ENCODE results near the gene ZNF605.

ZNF605 gene

GRCh38 chr12:132904718-132905328, 51.3 kb downstream of the ZNF605 start:
- no peak overlapping the region for H3K4me3 Mint-ChIP-seq
- no peak overlapping the region for H3K27ac Mint-ChIP-seq
- peak; percentile 69 for DNase-seq
- TF ChIP-seq, protein P1, sequence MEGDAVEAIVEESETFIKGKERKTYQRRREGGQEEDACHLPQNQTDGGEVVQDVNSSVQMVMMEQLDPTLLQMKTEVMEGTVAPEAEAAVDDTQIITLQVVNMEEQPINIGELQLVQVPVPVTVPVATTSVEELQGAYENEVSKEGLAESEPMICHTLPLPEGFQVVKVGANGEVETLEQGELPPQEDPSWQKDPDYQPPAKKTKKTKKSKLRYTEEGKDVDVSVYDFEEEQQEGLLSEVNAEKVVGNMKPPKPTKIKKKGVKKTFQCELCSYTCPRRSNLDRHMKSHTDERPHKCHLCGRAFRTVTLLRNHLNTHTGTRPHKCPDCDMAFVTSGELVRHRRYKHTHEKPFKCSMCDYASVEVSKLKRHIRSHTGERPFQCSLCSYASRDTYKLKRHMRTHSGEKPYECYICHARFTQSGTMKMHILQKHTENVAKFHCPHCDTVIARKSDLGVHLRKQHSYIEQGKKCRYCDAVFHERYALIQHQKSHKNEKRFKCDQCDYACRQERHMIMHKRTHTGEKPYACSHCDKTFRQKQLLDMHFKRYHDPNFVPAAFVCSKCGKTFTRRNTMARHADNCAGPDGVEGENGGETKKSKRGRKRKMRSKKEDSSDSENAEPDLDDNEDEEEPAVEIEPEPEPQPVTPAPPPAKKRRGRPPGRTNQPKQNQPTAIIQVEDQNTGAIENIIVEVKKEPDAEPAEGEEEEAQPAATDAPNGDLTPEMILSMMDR (IDR thresholded peaks at IDR 0.05) = peak; percentile 53
- peaks cover 42% of the 10 kb centered on the region for H3K27me3 Mint-ChIP-seq (ENCODE audit: low read depth, poor library complexity)
- H3K36me3 Mint-ChIP-seq (ENCODE audit: low read depth) = peaks cover 4% of the 10 kb centered on the region
- H3K9me3 Mint-ChIP-seq = peaks cover 83% of the 10 kb centered on the region
- H3K4me1 Mint-ChIP-seq = no peaks in the 10 kb centered on the region

GRCh38 chr12:132899033-132899432, 57.1 kb downstream of the ZNF605 start:
- H3K4me3 Mint-ChIP-seq = no peak overlapping the region
- H3K4me1 Mint-ChIP-seq = no peaks in the 10 kb centered on the region
- H3K36me3 Mint-ChIP-seq (ENCODE audit: low read depth) = peaks cover 4% of the 10 kb centered on the region
- DNase-seq = no peak
- H3K27me3 Mint-ChIP-seq (ENCODE audit: low read depth, poor library complexity) = no peaks in the 10 kb centered on the region
- no peak overlapping the region for H3K27ac Mint-ChIP-seq
- peaks cover 40% of the 10 kb centered on the region for H3K9me3 Mint-ChIP-seq
- TF ChIP-seq, protein P1 (IDR thresholded peaks at IDR 0.05) = no peak

DNA sequence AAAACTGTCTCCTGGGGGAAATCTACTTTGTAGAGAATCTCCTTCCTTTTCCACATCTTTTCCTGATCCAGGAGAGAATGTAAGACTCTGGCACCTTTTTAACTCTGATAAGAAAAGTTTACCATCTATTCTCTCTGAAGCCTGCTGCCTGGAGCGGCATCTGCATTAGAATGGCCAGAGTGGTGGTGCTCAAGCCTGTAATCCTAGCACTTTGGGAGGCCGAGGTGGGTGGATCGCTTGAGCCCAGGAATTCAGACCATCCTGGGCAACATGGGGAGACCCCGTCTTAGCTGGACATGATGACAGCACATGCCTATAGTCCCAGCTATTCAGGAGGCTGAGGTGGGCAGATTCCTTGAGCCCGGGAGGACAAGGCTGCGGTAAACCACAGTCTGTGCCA, 67.3 kb downstream of the ZNF605 start:
- peaks cover 51% of the 10 kb centered on the region for H3K36me3 Mint-ChIP-seq (ENCODE audit: low read depth)
- H3K4me3 Mint-ChIP-seq = peak overlapping the region; percentile 96
- TF ChIP-seq, protein P1 (IDR thresholded peaks at IDR 0.05) = no peak
- H3K27me3 Mint-ChIP-seq (ENCODE audit: low read depth, poor library complexity) = peaks cover 12% of the 10 kb centered on the region
- peaks cover 71% of the 10 kb centered on the region for H3K9me3 Mint-ChIP-seq
- peaks cover 6% of the 10 kb centered on the region for H3K4me1 Mint-ChIP-seq
- no peak overlapping the region for H3K27ac Mint-ChIP-seq
- no peak for DNase-seq

DNA sequence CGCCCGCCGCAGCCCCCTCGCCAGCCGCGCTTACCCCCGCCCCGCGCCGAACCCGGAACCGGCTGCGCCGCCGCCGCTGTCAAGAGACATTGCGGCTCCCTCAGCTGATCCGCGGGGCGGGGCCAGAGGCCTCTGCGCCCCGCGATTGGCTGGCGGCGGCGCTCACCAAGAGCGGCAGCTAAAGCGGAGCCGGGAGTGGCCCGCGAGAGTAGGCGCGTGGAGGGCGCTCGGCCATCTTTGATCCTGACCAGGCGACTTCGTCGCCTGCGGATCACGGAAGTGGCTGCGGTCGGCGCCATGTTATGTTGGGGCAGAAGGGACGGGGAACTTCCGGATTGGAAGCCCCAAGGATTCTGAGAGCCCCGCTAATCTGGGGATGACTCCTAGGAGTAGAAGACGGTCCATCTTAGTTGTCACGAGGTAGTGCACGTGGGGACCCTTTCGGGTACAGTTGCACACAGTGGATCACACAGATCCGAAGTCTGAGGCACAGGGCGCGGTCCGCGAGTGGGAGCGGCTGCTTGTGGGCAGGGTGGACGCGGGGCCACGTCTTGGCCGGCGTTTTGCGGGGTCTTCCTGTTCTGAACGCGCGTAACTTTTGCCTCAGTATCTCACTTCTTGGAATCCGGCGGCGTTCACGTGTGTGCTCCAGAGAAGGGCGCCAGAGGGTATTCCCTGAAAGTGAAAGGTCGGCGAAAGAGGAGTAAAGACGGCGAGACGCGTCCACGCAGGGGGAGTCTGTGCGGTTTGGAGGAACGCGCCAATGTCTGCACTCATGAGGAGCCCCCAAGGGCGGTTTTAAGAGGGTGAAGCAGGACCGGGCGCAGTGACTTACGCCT, 68.4 kb downstream of the ZNF605 start, which contains the start of gene CHFR:
Gene CHFR, minus strand, starts transcription at position 93 of the 839 bp plus-strand sequence. CDS start 277 bp downstream, outside the sequence.
- H3K27ac Mint-ChIP-seq = peak within 1 kb of the TSS; percentile 97
- TF ChIP-seq, protein P1 (IDR thresholded peaks at IDR 0.05) = no peak
- DNase-seq = peak; percentile 94
- peaks cover 73% of the 10 kb centered on the region for H3K9me3 Mint-ChIP-seq
- H3K4me1 Mint-ChIP-seq = peaks cover 6% of the 10 kb centered on the region
- peaks cover 60% of the 10 kb centered on the region for H3K36me3 Mint-ChIP-seq (ENCODE audit: low read depth)
- H3K27me3 Mint-ChIP-seq (ENCODE audit: low read depth, poor library complexity) = peaks cover 12% of the 10 kb centered on the region
- peak within 1 kb of the TSS; percentile 96 for H3K4me3 Mint-ChIP-seq

GRCh38 chr12:132886529-132887477, 69.3 kb downstream of the ZNF605 start:
- peaks cover 69% of the 10 kb centered on the region for H3K36me3 Mint-ChIP-seq (ENCODE audit: low read depth)
- no peak for DNase-seq
- H3K27ac Mint-ChIP-seq = no peak overlapping the region
- H3K4me1 Mint-ChIP-seq = peaks cover 6% of the 10 kb centered on the region
- peak overlapping the region; percentile 96 for H3K4me3 Mint-ChIP-seq
- H3K27me3 Mint-ChIP-seq (ENCODE audit: low read depth, poor library complexity) = peaks cover 12% of the 10 kb centered on the region
- H3K9me3 Mint-ChIP-seq = peaks cover 73% of the 10 kb centered on the region
- TF ChIP-seq, protein P1 (IDR thresholded peaks at IDR 0.05) = no peak
